PFSK-1 (cell line): ENCODE data around the gene AP3D1.

Experiments
- POLR2AphosphoS5 ChIP-seq: IDR thresholded peaks from 2 replicates; pipeline ENCODE4 v1.6.1; 2012; ENCODE audit warnings: low read depth, mild to moderate bottlenecking, control low read depth, low read length, moderate library complexity
- SIN3A ChIP-seq: IDR thresholded peaks from 2 replicates; pipeline ENCODE4 v1.6.1; 2012; ENCODE audit warnings: mild to moderate bottlenecking, low read length, moderate library complexity, borderline replicate concordance; ENCODE audit not compliant: insufficient read depth
- TAF1 ChIP-seq: IDR thresholded peaks from 2 replicates; pipeline ENCODE4 v1.6.1; 2012; ENCODE audit warnings: low read length, control low read depth, borderline replicate concordance; ENCODE audit not compliant: insufficient read depth

DNA sequence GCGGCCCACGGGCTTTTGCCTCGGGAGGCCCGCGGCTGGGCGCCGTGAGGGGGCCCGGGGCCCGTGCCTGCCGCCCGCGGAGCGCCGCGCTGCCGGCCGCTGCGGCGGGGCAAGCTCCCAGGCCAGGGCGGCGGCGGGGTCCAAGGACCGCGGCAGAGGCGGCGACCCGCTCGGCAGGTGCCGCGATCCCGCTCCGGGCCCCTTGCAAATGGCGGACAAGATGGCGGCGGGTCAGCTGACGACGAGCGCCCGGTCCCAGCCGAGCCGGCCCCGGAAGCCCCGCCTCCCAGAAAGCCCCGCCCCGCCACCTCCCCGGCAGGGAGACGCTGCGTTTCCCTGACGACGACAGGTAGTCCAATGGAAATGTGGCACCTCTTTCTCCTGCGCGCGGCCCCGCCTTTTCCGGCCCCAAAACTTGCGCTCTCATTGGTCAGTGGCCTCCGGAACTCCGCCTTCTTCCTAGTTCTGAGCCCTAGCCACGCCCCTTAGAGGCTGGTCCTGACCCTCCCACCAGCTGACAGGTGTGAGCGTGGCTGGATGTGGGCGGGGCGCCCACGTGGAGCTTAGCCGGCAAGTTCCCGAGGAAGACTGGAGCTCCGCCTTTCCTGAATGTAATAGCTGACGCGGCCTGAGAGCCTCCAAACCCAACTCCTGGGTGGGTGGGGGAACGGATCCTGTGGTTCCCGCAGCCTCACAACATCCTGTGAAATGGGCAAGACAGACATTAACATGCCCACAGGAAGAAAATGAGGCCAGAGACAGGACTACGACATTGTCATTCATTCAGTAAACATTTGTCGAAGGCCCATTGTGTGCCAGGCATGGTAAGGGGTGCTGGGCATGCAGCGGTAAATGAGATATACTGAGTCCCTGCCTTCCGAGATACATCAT lies at the start of gene AP3D1:
- TF ChIP-seq POLR2AphosphoS5: 0 out of 2 replicates have a peak, but pooled peaks have one; percentile 2
- TF ChIP-seq TAF1: peak; percentile 88; the same call in 1 of the 2 replicates
- TF ChIP-seq SIN3A: peak; percentile 99
